ENCODE measurements around the gene TEX47.
A peak's percentile ranks its signal among the peaks of the same experiment; 100 is the strongest.

The TEX47 gene

GRCh38 chr7:88758381-88759229 lies 36.9 kb downstream of the TEX47 start:
- TF ChIP-seq CTCF (IDR thresholded peaks at IDR 0.05; ENCODE audit: low read depth, low read length, missing control alignments) = no peak
- no peak for DNase-seq (ENCODE audit: low read depth)
- peak overlapping the region; percentile 41 for H3K4me3 ChIP-seq (ENCODE audit: low read depth, low read length)
- in situ Hi-C loops (cut with HindIII; ENCODE audit: low sequenced_read_pairs) = no loop called here

- no peak for TF ChIP-seq CTCF (IDR thresholded peaks at IDR 0.05; ENCODE audit: low read depth, low read length, missing control alignments)
- in situ Hi-C loops (cut with HindIII; ENCODE audit: low sequenced_read_pairs) = no loop called here
- no peak overlapping the region for H3K4me3 ChIP-seq (ENCODE audit: low read depth, low read length)
- DNase-seq (ENCODE audit: low read depth) = no peak
These were observed 38.2 kb downstream of the TEX47 start for GRCh38 chr7:88757371-88757770.

GRCh38 chr7:88756802-88757201 lies 38.7 kb downstream of the TEX47 start:
- no peak overlapping the region for H3K4me3 ChIP-seq (ENCODE audit: low read depth, low read length)
- no peak for TF ChIP-seq CTCF (IDR thresholded peaks at IDR 0.05; ENCODE audit: low read depth, low read length, missing control alignments)
- DNase-seq (ENCODE audit: low read depth) = no peak
- in situ Hi-C loops (cut with HindIII; ENCODE audit: low sequenced_read_pairs) = no loop called here

- no peak for TF ChIP-seq CTCF (IDR thresholded peaks at IDR 0.05; ENCODE audit: low read depth, low read length, missing control alignments)
- in situ Hi-C loops (cut with HindIII; ENCODE audit: low sequenced_read_pairs) = no loop called here
- H3K4me3 ChIP-seq (ENCODE audit: low read depth, low read length) = no peak overlapping the region
- DNase-seq (ENCODE audit: low read depth) = no peak
These were observed 49.4 kb downstream of the TEX47 start for GRCh38 chr7:88746126-88746525.
